Loucy (cell line): ENCODE measurements around the gene DDX11.
"Not testable (repeated sequence)": the region's sequence is repeated elsewhere in the genome, so short reads cannot be mapped to it uniquely, and the experiment has no call there.

Experiments used
- CTCF ChIP-seq: fragments of 200-600 bp; sonication (generic); conservative IDR thresholded peaks from 2 replicates; pipeline ENCODE4 v1.5.1; 2014; ENCODE audit warnings: mild to moderate bottlenecking, antibody characterized with exemption, low read length
- EZH2phosphoT487 ChIP-seq: fragments of 200-600 bp; IDR thresholded peaks from 2 replicates; pipeline ENCODE4 v1.6.1; 2018; ENCODE audit warnings: antibody characterized with exemption, mild to moderate bottlenecking, moderate library complexity, borderline replicate concordance

- not testable (repeated sequence) for TF ChIP-seq CTCF, EZH2phosphoT487
Observed at GRCh38 chr12:31096251-31097065, 22.8 kb downstream of the DDX11 start.
